Vagina (tissue), 2 donors: ENCODE data around the gene EFCAB9.
"Not testable (repeated sequence)": the region's sequence is repeated elsewhere in the genome, so short reads cannot be mapped to it uniquely, and the experiment has no call there.

Experiments used
- POLR2AphosphoS5 ChIP-seq, 2 donors: sonication (generic); formaldehyde crosslinking; IDR thresholded peaks; one replicate each; pipeline ENCODE4 v1.9.0; 2017; ENCODE audit warnings: antibody characterized with exemption in 2 of 2, mild to moderate bottlenecking in 2 of 2, low read depth in 1 of 2; ENCODE audit not compliant: insufficient read depth in 1 of 2
- TF ChIP-seq, protein P1 (sequence below), 3 experiments: fragments of 450-650 bp in 2 of 3; fragments of 200-600 bp in 1 of 3; sonication (generic) in 1 of 3; IDR thresholded peaks; one replicate each; pipeline ENCODE4 v1.5.1; 2017 to 2019; ENCODE audit warnings: antibody characterized with exemption in 3 of 3, mild to moderate bottlenecking in 2 of 3, moderate library complexity in 2 of 3

DNA sequence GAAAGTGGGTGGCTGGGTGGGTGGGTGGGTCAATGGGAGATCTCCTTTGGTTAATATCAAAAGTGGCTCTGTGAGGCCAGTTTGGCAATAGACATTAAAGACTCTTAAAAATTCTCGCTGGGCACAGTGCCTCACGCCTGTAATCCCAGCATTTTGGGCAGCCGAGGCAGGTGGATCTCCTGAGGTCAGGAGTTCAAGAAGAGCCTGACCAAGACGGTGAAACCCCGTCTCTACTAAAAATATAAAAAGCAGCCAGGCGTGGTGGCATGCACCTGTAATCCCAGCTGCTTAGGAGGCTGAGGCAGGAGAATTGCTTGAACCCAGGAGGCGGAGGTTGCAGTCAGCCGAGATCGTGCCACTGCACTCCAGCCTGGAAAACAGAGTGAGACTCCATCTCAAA lies 38.9 kb upstream of the EFCAB9 start:
- TF ChIP-seq, protein P1, sequence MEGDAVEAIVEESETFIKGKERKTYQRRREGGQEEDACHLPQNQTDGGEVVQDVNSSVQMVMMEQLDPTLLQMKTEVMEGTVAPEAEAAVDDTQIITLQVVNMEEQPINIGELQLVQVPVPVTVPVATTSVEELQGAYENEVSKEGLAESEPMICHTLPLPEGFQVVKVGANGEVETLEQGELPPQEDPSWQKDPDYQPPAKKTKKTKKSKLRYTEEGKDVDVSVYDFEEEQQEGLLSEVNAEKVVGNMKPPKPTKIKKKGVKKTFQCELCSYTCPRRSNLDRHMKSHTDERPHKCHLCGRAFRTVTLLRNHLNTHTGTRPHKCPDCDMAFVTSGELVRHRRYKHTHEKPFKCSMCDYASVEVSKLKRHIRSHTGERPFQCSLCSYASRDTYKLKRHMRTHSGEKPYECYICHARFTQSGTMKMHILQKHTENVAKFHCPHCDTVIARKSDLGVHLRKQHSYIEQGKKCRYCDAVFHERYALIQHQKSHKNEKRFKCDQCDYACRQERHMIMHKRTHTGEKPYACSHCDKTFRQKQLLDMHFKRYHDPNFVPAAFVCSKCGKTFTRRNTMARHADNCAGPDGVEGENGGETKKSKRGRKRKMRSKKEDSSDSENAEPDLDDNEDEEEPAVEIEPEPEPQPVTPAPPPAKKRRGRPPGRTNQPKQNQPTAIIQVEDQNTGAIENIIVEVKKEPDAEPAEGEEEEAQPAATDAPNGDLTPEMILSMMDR (IDR thresholded peaks at IDR 0.05), result not testable (repeated sequence)
- TF ChIP-seq POLR2AphosphoS5 (IDR thresholded peaks at IDR 0.05; ENCODE audit: insufficient read depth in 1 of 2, low read depth in 1 of 2), result not testable (repeated sequence)
